Measurements from ENCODE around the gene NXPH1. TPM values are rescaled to one million over a fixed set of nuclear protein-coding genes. Genes with fewer than 3 reads are reported as not detected.

The NXPH1 gene
- total RNA-seq (2022) (1.2 and 3.1 TPM in 2 replicates), Bru-seq, nascent RNA (percentile 45 among the genes with signal in this experiment), BruChase-seq, experiment 1, labeled RNA remaining after a 2-hour chase (percentile 52 among the genes with signal in this experiment), BruChase-seq, experiment 2, labeled RNA remaining after a 6-hour chase (percentile 46 among the genes with signal in this experiment)
- long read RNA-seq, partial matches to known transcripts: 0 of 2 reads
- long read RNA-seq, other reads (novel, unspliced or antisense): 1 of 2 reads

GRCh38 chr7:8433477-8434289, at the start of gene NXPH1:
Gene NXPH1 (plus strand): TSS chr7:8433609.
- no peaks in the 10 kb centered on the region for H3K27me3 ChIP-seq (replicated peaks; ENCODE audit: control insufficient read depth, insufficient read depth, low read length)

GRCh38 chr7:8384901-8385300, 48.5 kb upstream of the NXPH1 start:
- no peaks in the 10 kb centered on the region for H3K9me3 Mint-ChIP-seq (ENCODE audit: unreplicated experiment)
- no peak overlapping the region for H3K4me3 Mint-ChIP-seq (ENCODE audit: unreplicated experiment)
- TF ChIP-seq CTCF (IDR thresholded peaks at IDR 0.05; ENCODE audit: insufficient read depth in 1 of 2, low read depth in 1 of 2, low read length in 1 of 2, severe bottlenecking in 1 of 2, unreplicated experiment in 1 of 2): no peak
- POLR2A ChIA-PET: no interaction called here
- H3K27me3 ChIP-seq (replicated peaks; ENCODE audit: control insufficient read depth, insufficient read depth, low read length): no peaks in the 10 kb centered on the region
- peaks cover 9% of the 10 kb centered on the region for H3K4me1 ChIP-seq
- no peaks in the 10 kb centered on the region for H3K36me3 ChIP-seq (ENCODE audit: control insufficient read depth, insufficient read depth, low read length)
- no TSS peak for BruUV-seq (replicated peaks)
- DNase-seq: no peak
- 0 out of 2 replicates have a peak, but pooled peaks cover 3% of the 10 kb centered on the region for H3K9me3 ChIP-seq
- peaks cover 13% of the 10 kb centered on the region for H3K4me1 Mint-ChIP-seq (ENCODE audit: low read depth, unreplicated experiment)
- H3K27ac Mint-ChIP-seq (ENCODE audit: unreplicated experiment): no peak overlapping the region
- H3K27me3 Mint-ChIP-seq (ENCODE audit: insufficient read depth, unreplicated experiment): no peaks in the 10 kb centered on the region
- intact Hi-C loops (cut with micrococcal nuclease; ENCODE audit: unreplicated experiment): no loop called here
- no peaks in the 10 kb centered on the region for H3K36me3 Mint-ChIP-seq (ENCODE audit: insufficient read depth, unreplicated experiment)
- CTCF ChIA-PET: no interaction called here
- no peak overlapping the region for H3K4me3 ChIP-seq (ENCODE audit: low read depth, low read length)

More at GRCh38 chr7:8433477-8434289, at the start of gene NXPH1:
- no peaks in the 10 kb centered on the region for H3K9me3 Mint-ChIP-seq (ENCODE audit: unreplicated experiment)
- peaks cover 12% of the 10 kb centered on the region for H3K27me3 Mint-ChIP-seq (ENCODE audit: insufficient read depth, unreplicated experiment)
- TF ChIP-seq CTCF (IDR thresholded peaks at IDR 0.05; ENCODE audit: insufficient read depth in 1 of 2, low read depth in 1 of 2, low read length in 1 of 2, severe bottlenecking in 1 of 2, unreplicated experiment in 1 of 2): peak; percentile 22 to 59
- peaks cover 9% of the 10 kb centered on the region for H3K4me1 ChIP-seq
- peak within 1 kb of the TSS; percentile 36 for H3K4me3 ChIP-seq (ENCODE audit: low read depth, low read length)
- no TSS peak for BruUV-seq (replicated peaks)
- intact Hi-C loops (cut with micrococcal nuclease; ENCODE audit: unreplicated experiment): no loop called here
- peak; percentile 48 to 73 for DNase-seq
- no peak within 1 kb of the TSS for H3K27ac Mint-ChIP-seq (ENCODE audit: unreplicated experiment)
- no peaks in the 10 kb centered on the region for H3K36me3 Mint-ChIP-seq (ENCODE audit: insufficient read depth, unreplicated experiment)
- H3K36me3 ChIP-seq (ENCODE audit: control insufficient read depth, insufficient read depth, low read length): no peaks in the 10 kb centered on the region
- CTCF ChIA-PET: interaction anchor here (0.6 to 1.3 kb wide), 4 partner anchors 15 to 316 kb away, joined by 3 read pairs; no protein-coding TSS in a partner anchor
- POLR2A ChIA-PET: no interaction called here
- H3K4me3 Mint-ChIP-seq (ENCODE audit: unreplicated experiment): peak within 1 kb of the TSS; percentile 69
- H3K9me3 ChIP-seq: no peaks in the 10 kb centered on the region
- H3K4me1 Mint-ChIP-seq (ENCODE audit: low read depth, unreplicated experiment): peaks cover 14% of the 10 kb centered on the region

GRCh38 chr7:8386926-8387550, 46.4 kb upstream of the NXPH1 start:
- no TSS peak for BruUV-seq (replicated peaks)
- peaks cover 20% of the 10 kb centered on the region for H3K4me1 Mint-ChIP-seq (ENCODE audit: low read depth, unreplicated experiment)
- peak overlapping the region; percentile 29 for H3K27ac Mint-ChIP-seq (ENCODE audit: unreplicated experiment)
- ChIA-PET POLR2A (no interaction called here), CTCF (no interaction called here)
- intact Hi-C loops (cut with micrococcal nuclease; ENCODE audit: unreplicated experiment): no loop called here
- H3K9me3 Mint-ChIP-seq (ENCODE audit: unreplicated experiment): no peaks in the 10 kb centered on the region
- H3K9me3 ChIP-seq: 0 out of 2 replicates have a peak, but pooled peaks cover 3% of the 10 kb centered on the region
- H3K36me3 ChIP-seq (ENCODE audit: control insufficient read depth, insufficient read depth, low read length): no peaks in the 10 kb centered on the region
- peaks cover 9% of the 10 kb centered on the region for H3K4me1 ChIP-seq
- H3K27me3 Mint-ChIP-seq (ENCODE audit: insufficient read depth, unreplicated experiment): no peaks in the 10 kb centered on the region
- DNase-seq: peak in 1 of 2 experiments; percentile 9
- H3K4me3 ChIP-seq (ENCODE audit: low read depth, low read length): no peak overlapping the region
- H3K27me3 ChIP-seq (replicated peaks; ENCODE audit: control insufficient read depth, insufficient read depth, low read length): no peaks in the 10 kb centered on the region
- no peaks in the 10 kb centered on the region for H3K36me3 Mint-ChIP-seq (ENCODE audit: insufficient read depth, unreplicated experiment)
- no peak overlapping the region for H3K4me3 Mint-ChIP-seq (ENCODE audit: unreplicated experiment)
- no peak for TF ChIP-seq CTCF (IDR thresholded peaks at IDR 0.05; ENCODE audit: insufficient read depth in 1 of 2, low read depth in 1 of 2, low read length in 1 of 2, severe bottlenecking in 1 of 2, unreplicated experiment in 1 of 2)

All from Caco-2 (cell line).